ENCODE measurements around the gene TIE1. TPM values are rescaled to one million over a fixed set of nuclear protein-coding genes. Genes with fewer than 3 reads are reported as not detected.

Gene TIE1
- total RNA-seq, 1 experiment from 2014 or later = not detected

DNA sequence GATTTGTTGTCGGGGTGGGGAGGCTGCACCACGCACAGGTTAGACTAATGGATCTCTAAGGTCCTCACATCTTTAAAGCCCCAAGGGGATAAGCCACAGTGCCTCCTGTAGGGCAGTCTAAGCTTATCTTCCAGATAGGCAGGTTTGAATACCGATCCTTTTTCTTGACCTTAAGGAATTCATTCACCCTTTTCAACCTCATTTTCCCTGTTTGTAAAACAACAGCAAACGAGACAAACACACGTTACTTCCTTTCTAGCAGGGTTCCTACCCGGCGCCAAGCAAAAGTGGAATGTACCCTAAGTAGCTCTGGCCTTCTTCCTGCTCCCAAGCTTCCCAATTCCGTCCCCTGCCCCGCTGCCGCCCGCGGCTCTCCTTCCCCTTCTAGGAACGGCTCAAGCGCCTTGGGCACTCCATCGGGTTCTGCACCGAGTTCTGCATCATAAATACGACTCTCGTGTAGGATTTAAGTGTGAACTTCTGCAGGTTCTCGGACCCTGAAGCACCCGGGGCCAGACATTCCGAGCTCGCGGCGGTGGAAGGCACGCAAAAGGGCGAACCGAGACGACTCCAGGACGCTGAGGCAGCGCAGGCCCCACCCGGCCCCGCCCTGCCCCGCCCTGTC, 57.5 kb downstream of the TIE1 start:
- intact Hi-C loops (cut with micrococcal nuclease; ENCODE audit: unreplicated experiment) = loop anchor here (10.0 kb wide), 1 partner anchor 113 kb away; no protein-coding TSS in a partner anchor
- Histone ChIP-seq H3K36me3 (ENCODE audit: insufficient read depth, low read length, poor library complexity, severe bottlenecking) (peaks cover 39% of the 10 kb centered on the region), H3K4me3 (ENCODE audit: low read depth, low read length, poor library complexity, severe bottlenecking) (peak overlapping the region; percentile 78), H3K27ac (ENCODE audit: low read depth, low read length, poor library complexity, severe bottlenecking) (peak overlapping the region; percentile 81), H3K27me3 (replicated peaks; ENCODE audit: insufficient read depth, low read depth, low read length, poor library complexity) (no peaks in the 10 kb centered on the region), H3K4me1 (ENCODE audit: insufficient read depth, low read length, poor library complexity, severe bottlenecking) (peaks cover 20% of the 10 kb centered on the region), H3K9me3 (ENCODE audit: low read depth, low read length, poor library complexity, severe bottlenecking) (no peaks in the 10 kb centered on the region)
- ChIA-PET POLR2A (ENCODE audit: low non-redundant PET) (interaction anchor here (0.6 to 0.7 kb wide), 3 partner anchors 22 to 124 kb away, joined by 3 to 4 read pairs (median 3); no protein-coding TSS in a partner anchor), CTCF (interaction anchor here (0.6 to 1.4 kb wide), 5 partner anchors 10 to 121 kb away, joined by 3 to 13 read pairs (median 3); partner anchors contain the start of gene ELOVL1)
- no peak for TF ChIP-seq EZH2 (IDR thresholded peaks at IDR 0.05; ENCODE audit: borderline replicate concordance, low read depth, low read length, poor library complexity, severe bottlenecking)
- TF ChIP-seq, protein P1, sequence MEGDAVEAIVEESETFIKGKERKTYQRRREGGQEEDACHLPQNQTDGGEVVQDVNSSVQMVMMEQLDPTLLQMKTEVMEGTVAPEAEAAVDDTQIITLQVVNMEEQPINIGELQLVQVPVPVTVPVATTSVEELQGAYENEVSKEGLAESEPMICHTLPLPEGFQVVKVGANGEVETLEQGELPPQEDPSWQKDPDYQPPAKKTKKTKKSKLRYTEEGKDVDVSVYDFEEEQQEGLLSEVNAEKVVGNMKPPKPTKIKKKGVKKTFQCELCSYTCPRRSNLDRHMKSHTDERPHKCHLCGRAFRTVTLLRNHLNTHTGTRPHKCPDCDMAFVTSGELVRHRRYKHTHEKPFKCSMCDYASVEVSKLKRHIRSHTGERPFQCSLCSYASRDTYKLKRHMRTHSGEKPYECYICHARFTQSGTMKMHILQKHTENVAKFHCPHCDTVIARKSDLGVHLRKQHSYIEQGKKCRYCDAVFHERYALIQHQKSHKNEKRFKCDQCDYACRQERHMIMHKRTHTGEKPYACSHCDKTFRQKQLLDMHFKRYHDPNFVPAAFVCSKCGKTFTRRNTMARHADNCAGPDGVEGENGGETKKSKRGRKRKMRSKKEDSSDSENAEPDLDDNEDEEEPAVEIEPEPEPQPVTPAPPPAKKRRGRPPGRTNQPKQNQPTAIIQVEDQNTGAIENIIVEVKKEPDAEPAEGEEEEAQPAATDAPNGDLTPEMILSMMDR (conservative IDR thresholded peaks at IDR 0.05; ENCODE audit: low read depth, low read length) = peak; percentile 55; the same call in 1 of the 2 replicates
- peak; percentile 67 for DNase-seq (ENCODE audit: low spot score)
- BruUV-seq (replicated peaks) = TSS peak; percentile 77

DNA sequence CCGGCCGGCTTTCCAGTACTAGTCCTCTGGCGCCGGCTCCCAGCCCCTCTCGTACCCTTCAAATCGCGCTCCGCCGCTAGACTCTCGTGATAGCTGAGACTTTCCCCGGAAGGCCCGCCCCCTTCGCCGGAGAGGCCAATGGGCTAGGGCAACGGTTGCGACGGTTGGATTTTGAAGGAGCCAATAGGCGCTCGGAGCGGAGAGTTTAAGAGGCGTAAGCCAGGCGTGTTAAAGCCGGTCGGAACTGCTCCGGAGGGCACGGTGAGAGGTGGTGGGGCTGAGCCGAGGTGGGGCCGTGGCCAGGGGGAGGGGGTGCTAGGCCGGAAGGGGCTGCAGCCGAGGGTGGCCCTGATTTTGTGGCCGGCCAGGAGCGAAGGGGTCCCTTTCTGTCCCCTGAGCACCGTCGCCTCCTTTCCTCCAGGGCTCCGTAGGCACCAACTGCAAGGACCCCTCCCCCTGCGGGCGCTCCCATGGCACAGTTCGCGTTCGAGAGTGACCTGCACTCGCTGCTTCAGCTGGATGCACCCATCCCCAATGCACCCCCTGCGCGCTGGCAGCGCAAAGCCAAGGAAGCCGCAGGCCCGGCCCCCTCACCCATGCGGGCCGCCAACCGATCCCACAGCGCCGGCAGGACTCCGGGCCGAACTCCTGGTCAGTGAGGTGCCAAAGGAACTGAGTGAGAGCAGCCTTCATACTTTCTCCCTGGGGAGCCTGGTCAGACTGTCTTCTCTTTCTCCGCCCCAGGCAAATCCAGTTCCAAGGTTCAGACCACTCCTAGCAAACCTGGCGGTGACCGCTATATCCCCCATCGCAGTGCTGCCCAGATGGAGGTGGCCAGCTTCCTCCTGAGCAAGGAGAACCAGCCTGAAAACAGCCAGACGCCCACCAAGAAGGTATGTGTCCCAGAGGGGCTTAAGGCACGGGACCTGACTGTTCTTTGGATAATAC, 58.2 kb downstream of the TIE1 start, which contains the start of gene CDC20:
Gene CDC20 (plus strand): TSS at position 236 of the 948 bp plus-strand sequence. CDS start 235 bp downstream, at position 471.
- no peak for TF ChIP-seq EZH2 (IDR thresholded peaks at IDR 0.05; ENCODE audit: borderline replicate concordance, low read depth, low read length, poor library complexity, severe bottlenecking)
- TF ChIP-seq, protein P1 (conservative IDR thresholded peaks at IDR 0.05; ENCODE audit: low read depth, low read length) = no peak
- TSS peak; percentile 70 for BruUV-seq (replicated peaks)
- Histone ChIP-seq H3K9me3 (ENCODE audit: low read depth, low read length, poor library complexity, severe bottlenecking) (no peaks in the 10 kb centered on the region), H3K27ac (ENCODE audit: low read depth, low read length, poor library complexity, severe bottlenecking) (peak within 1 kb of the TSS; percentile 81), H3K36me3 (ENCODE audit: insufficient read depth, low read length, poor library complexity, severe bottlenecking) (peaks cover 47% of the 10 kb centered on the region), H3K4me3 (ENCODE audit: low read depth, low read length, poor library complexity, severe bottlenecking) (peak within 1 kb of the TSS; percentile 78), H3K27me3 (replicated peaks; ENCODE audit: insufficient read depth, low read depth, low read length, poor library complexity) (no peaks in the 10 kb centered on the region), H3K4me1 (ENCODE audit: insufficient read depth, low read length, poor library complexity, severe bottlenecking) (peaks cover 20% of the 10 kb centered on the region)
- ChIA-PET CTCF (interaction anchor here (0.6 to 1.4 kb wide), 4 partner anchors 9 to 56 kb away, joined by 3 to 13 read pairs (median 4); partner anchors contain the start of gene ELOVL1), POLR2A (ENCODE audit: low non-redundant PET) (interaction anchor here (0.6 to 0.7 kb wide), 3 partner anchors 21 to 123 kb away, joined by 3 to 4 read pairs (median 3); no protein-coding TSS in a partner anchor)
- DNase-seq (ENCODE audit: low spot score) = peak; percentile 100
- intact Hi-C loops (cut with micrococcal nuclease; ENCODE audit: unreplicated experiment) = loop anchor here (10.0 kb wide), 1 partner anchor 114 kb away; no protein-coding TSS in a partner anchor

DNA sequence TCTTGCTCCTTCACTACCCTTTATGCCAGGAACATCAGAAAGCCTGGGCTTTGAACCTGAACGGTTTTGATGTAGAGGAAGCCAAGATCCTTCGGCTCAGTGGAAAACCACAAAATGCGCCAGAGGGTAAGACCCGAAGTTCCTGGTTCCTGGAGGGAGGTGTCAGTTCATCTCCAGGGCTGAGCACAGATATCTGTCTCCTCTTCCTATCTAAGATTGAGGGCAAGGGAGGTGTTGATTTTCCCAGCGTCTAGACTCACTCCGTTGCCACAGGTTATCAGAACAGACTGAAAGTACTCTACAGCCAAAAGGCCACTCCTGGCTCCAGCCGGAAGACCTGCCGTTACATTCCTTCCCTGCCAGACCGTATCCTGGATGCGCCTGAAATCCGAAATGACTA, 58.9 kb downstream of the TIE1 start:
- POLR2A ChIA-PET (ENCODE audit: low non-redundant PET) = no interaction called here
- Histone ChIP-seq H3K4me1 (ENCODE audit: insufficient read depth, low read length, poor library complexity, severe bottlenecking) (peaks cover 20% of the 10 kb centered on the region), H3K9me3 (ENCODE audit: low read depth, low read length, poor library complexity, severe bottlenecking) (no peaks in the 10 kb centered on the region), H3K27ac (ENCODE audit: low read depth, low read length, poor library complexity, severe bottlenecking) (peak overlapping the region; percentile 78), H3K27me3 (replicated peaks; ENCODE audit: insufficient read depth, low read depth, low read length, poor library complexity) (no peaks in the 10 kb centered on the region), H3K36me3 (ENCODE audit: insufficient read depth, low read length, poor library complexity, severe bottlenecking) (peaks cover 52% of the 10 kb centered on the region), H3K4me3 (ENCODE audit: low read depth, low read length, poor library complexity, severe bottlenecking) (peak overlapping the region; percentile 78)
- CTCF ChIA-PET = no interaction called here
- intact Hi-C loops (cut with micrococcal nuclease; ENCODE audit: unreplicated experiment) = loop anchor here (10.0 kb wide), 1 partner anchor 115 kb away; no protein-coding TSS in a partner anchor
- BruUV-seq (replicated peaks) = no TSS peak
- no peak for DNase-seq (ENCODE audit: low spot score)
- TF ChIP-seq EZH2 (IDR thresholded peaks at IDR 0.05; ENCODE audit: borderline replicate concordance, low read depth, low read length, poor library complexity, severe bottlenecking) = no peak
- TF ChIP-seq, protein P1 (conservative IDR thresholded peaks at IDR 0.05; ENCODE audit: low read depth, low read length) = no peak
